HG03135 (cell line): ENCODE results near the gene ERICH2.
"Not testable (repeated sequence)": the region's sequence is repeated elsewhere in the genome, so short reads cannot be mapped to it uniquely, and the experiment has no call there.

Source experiments
- ATAC-seq: cut with Tn5 transposase; IDR thresholded peaks from one replicate; pipeline ENCODE4 v1.9.1; 2021; ENCODE audit warnings: mild to moderate bottlenecking, moderate library complexity; ENCODE audit not compliant: unreplicated experiment

Gene ERICH2

GRCh38 chr2:170770008-170770605, at the start of gene ERICH2:
TSS of gene ERICH2 (plus strand) at chr2:170770378. CDS start at chr2:170770682, 304 bp downstream.
- ATAC-seq: peak; percentile 63

GRCh38 chr2:170721678-170722077, 48.5 kb upstream of the ERICH2 start:
- no peak for ATAC-seq

GRCh38 chr2:170722301-170722700, 47.9 kb upstream of the ERICH2 start:
- no peak for ATAC-seq

GRCh38 chr2:170723446-170723958, 46.7 kb upstream of the ERICH2 start:
- no peak for ATAC-seq

- ATAC-seq: no peak
These were observed 36.2 kb upstream of the ERICH2 start for GRCh38 chr2:170733798-170734600.

GRCh38 chr2:170734601-170735000, 35.6 kb upstream of the ERICH2 start:
- not testable (repeated sequence) for ATAC-seq

GRCh38 chr2:170736628-170737027, 33.5 kb upstream of the ERICH2 start:
- no peak for ATAC-seq

GRCh38 chr2:170737406-170737805, 32.8 kb upstream of the ERICH2 start:
- no peak for ATAC-seq

GRCh38 chr2:170737821-170738220, 32.4 kb upstream of the ERICH2 start:
- no peak for ATAC-seq

GRCh38 chr2:170739048-170739447, 31.1 kb upstream of the ERICH2 start:
- no peak for ATAC-seq

GRCh38 chr2:170739507-170740046, 30.6 kb upstream of the ERICH2 start:
- ATAC-seq: no peak

GRCh38 chr2:170740660-170741059, 29.5 kb upstream of the ERICH2 start:
- no peak for ATAC-seq

- ATAC-seq: no peak
These were observed 28.2 kb upstream of the ERICH2 start for GRCh38 chr2:170742000-170742399.

- ATAC-seq: no peak
These were observed 27.2 kb upstream of the ERICH2 start for GRCh38 chr2:170742896-170743529.

GRCh38 chr2:170743530-170744239, 26.5 kb upstream of the ERICH2 start:
- ATAC-seq: no peak

- ATAC-seq: no peak
These were observed 25.8 kb upstream of the ERICH2 start for GRCh38 chr2:170744248-170745002.

- ATAC-seq: no peak
These were observed 24.9 kb upstream of the ERICH2 start for GRCh38 chr2:170745305-170745704.

GRCh38 chr2:170747921-170748320, 22.3 kb upstream of the ERICH2 start:
- ATAC-seq: no peak

- ATAC-seq: not testable (repeated sequence)
These were observed 18.6 kb upstream of the ERICH2 start for GRCh38 chr2:170751555-170751954.

- no peak for ATAC-seq
These were observed 8.6 kb upstream of the ERICH2 start for GRCh38 chr2:170761572-170761971.
